GM21528 (cell line): ENCODE data around the gene GRAMD2B.

Experiments
- ATAC-seq: cut with Tn5 transposase; IDR thresholded peaks from one replicate; pipeline ENCODE4 v1.9.1; 2021; ENCODE audit warnings: mild to moderate bottlenecking, moderate library complexity; ENCODE audit not compliant: unreplicated experiment, low FRiP score

GRAMD2B gene

DNA sequence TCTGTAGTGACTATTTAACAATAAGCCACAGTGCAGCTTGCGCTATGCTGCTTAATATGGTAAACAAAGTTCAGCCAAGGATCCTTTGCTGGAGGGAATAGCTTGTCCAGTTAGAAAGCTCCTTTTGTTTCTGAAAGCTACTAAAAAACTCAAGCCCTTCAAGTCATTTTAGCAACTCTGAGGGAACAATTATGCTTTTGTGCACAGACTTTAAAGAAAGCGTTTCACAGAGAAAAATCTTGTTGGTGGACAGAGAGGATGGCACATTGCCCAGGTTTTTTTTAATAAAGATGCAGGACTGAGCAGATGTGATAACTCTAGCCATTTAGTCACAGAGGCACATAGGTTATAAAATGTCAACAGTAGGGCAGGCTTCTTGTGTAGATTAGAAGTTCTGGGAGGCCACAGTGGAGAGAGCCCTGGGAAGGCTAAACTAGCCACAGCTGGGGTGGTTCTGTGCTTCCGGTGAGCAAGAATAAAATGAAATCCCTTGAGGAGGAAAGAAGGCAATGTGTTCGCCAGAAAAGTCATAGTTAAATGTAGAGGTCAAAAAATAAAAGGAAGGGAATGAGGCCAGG, 108.4 kb downstream of the GRAMD2B start:
- no peak for ATAC-seq

DNA sequence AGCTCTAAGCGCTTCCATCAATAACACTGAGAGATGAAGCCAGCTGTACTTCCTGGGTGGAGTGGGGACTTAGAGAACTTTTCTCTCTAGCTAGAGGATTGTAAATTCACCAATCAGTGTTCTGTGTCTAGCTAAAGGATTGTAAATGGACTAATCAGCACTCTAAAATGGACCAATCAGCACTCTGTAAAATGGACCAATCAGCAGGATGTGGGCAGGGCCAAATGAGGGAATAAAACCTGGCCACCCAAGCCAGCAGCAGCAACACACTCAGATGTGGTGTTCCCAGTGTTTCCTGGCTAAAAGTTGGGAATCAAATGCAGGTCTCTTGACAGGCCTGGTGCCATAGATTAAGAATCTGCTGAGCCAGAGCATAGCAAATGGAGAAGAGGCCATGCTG, 111.3 kb downstream of the GRAMD2B start:
- no peak for ATAC-seq

GRCh38 chr5:126535856-126536545, 112.8 kb downstream of the GRAMD2B start:
- no peak for ATAC-seq

GRCh38 chr5:126536874-126537273, 113.7 kb downstream of the GRAMD2B start:
- no peak for ATAC-seq

GRCh38 chr5:126538579-126538978, 115.4 kb downstream of the GRAMD2B start:
- no peak for ATAC-seq

DNA sequence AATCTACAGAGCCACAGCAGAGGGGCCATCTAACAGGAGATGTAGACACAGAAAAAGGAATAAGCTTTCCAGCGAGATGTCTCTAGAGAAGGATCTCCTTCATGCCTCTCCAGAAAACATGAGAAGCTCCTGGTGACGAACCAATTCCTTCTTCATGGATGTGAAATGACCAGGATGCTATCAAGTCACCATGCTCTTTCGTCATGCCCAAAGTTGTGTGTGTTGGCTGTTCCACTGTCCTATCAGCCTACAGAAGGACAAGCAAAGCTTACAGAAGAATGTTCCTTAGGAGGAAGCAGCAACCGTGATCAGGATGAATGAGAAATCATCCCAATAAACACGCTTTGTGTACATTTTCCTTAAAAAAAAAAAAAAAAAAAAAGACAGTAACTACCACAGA, 117.4 kb downstream of the GRAMD2B start:
- ATAC-seq = no peak

DNA sequence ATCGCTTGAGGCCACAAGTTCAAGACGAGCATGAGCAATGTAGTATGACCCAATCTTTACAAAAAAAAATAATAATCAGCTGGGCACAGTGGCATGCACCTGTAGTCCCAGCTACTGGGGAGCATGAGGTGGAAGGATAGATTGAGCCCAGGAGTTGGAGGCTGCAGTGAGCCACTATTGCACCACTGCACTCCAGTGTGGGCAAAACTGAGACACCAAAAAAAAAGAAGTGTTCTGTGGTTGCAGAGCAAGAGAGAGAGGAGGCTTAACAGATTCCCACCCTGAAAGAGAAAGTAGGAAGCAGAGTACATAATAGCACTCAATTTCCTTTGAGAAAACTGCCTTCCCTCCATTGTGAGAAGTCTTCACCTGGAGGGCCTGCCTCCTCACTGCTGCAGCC, 119.2 kb downstream of the GRAMD2B start:
- no peak for ATAC-seq

DNA sequence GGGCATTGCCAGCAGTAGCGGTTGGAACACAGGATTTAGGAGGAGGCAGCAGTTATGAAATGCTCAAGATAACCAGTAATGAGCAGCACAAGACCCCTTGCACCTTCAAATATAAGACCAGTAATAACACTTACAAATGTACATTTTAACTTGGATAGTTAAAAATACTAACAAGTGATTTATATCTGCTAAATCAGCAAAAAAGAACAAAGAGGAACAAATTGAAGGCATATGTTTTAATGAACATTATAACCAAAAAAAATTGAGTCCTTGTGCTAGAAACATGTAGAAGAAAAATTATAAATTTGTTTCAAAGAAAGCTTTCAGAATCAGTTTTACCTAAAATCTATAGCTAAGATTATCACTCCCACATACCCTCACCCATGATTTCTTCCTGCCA, 119.8 kb downstream of the GRAMD2B start:
- ATAC-seq = no peak

DNA sequence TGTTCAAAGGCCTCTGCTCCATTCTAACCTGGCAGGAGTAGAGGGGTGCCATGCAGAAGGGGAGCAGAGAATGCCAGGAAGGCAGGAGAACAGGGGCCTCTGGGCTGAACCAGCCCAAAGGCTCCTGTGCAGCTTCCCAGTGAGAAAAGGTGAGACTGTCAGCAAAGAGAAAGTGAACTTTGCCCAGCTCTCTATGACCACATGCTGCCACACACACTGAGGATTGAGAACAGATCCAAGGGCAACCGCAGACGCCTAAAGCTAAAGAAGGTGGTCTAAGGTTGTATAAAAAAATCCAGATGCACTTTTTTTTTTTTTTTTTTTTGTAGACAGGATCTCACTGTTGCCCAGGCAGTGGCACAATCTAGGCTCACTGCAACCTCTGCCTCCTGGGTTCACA, 120.5 kb downstream of the GRAMD2B start:
- ATAC-seq = no peak
